Muscle layer of colon (tissue), 2 donors: ENCODE data around the gene ZCCHC24.

ENCODE experiments used
- H3K27ac ChIP-seq: one replicate; pipeline ENCODE4 v1.7.0; 2013; ENCODE audit warnings: low read depth, mild to moderate bottlenecking, low read length, moderate library complexity
- H3K27me3 ChIP-seq, 2 donors: one replicate each; pipeline ENCODE4 v1.7.0; 2013; ENCODE audit warnings: low read length in 2 of 2, mild to moderate bottlenecking in 2 of 2; ENCODE audit not compliant: insufficient read depth in 2 of 2, control insufficient read depth in 1 of 2
- H3K36me3 ChIP-seq: one replicate; pipeline ENCODE4 v1.7.0; 2013; ENCODE audit warnings: mild to moderate bottlenecking, low read length; ENCODE audit not compliant: insufficient read depth
- H3K4me1 ChIP-seq: one replicate; pipeline ENCODE4 v1.7.0; 2013; ENCODE audit warnings: mild to moderate bottlenecking, low read length; ENCODE audit not compliant: insufficient read depth
- H3K4me3 ChIP-seq, 2 donors: one replicate each; pipeline ENCODE4 v1.7.0; 2013; ENCODE audit warnings: low read length in 2 of 2, low read depth in 1 of 2, mild to moderate bottlenecking in 1 of 2, moderate library complexity in 1 of 2
- H3K9ac ChIP-seq: one replicate; pipeline ENCODE4 v1.7.0; 2013; ENCODE audit warnings: low read length
- H3K9me3 ChIP-seq: one replicate; pipeline ENCODE4 v1.7.0; 2013; ENCODE audit warnings: mild to moderate bottlenecking, low read length
- donor health status: abdominal sarcoma.
- donor health status: Adenocarcinoma of cecum.

ZCCHC24 gene

DNA sequence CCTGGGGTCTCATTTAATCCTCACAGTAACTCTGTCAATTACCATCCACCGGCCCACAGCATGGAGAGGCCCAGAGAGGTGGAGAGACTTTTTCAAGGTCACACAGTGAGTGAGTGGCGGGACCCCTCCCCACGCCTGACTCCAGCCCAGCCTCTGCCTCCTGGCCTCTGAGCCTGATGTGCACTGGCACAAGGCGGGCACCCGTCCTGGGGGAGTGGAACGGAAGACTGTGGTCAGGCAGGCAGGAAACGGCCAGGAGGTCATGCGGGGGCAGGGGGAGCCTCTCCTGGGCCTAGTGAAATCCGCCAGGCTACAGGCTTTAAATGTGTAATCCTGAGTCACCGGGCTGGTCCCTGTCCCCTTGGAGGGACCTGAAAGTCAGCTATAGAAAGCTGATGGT lies 32.2 kb downstream of the ZCCHC24 start:
- H3K36me3 ChIP-seq = peaks cover 22% of the 10 kb centered on the region
- peaks cover 28% of the 10 kb centered on the region for H3K4me1 ChIP-seq
- H3K27ac ChIP-seq = no peak overlapping the region
- H3K9ac ChIP-seq = peak overlapping the region; percentile 41
- H3K27me3 ChIP-seq = no peaks in the 10 kb centered on the region
- H3K9me3 ChIP-seq = no peaks in the 10 kb centered on the region
- H3K4me3 ChIP-seq = no peak overlapping the region

- peaks cover 21% of the 10 kb centered on the region for H3K36me3 ChIP-seq
- H3K27me3 ChIP-seq = no peaks in the 10 kb centered on the region
- H3K9me3 ChIP-seq = no peaks in the 10 kb centered on the region
- H3K4me1 ChIP-seq = peaks cover 21% of the 10 kb centered on the region
- H3K4me3 ChIP-seq = peak overlapping the region in 1 of 2 donors; percentile 5
- H3K27ac ChIP-seq = peak overlapping the region; percentile 44
- H3K9ac ChIP-seq = no peak overlapping the region
These were observed 32.9 kb downstream of the ZCCHC24 start for GRCh38 chr10:79412516-79412915.

GRCh38 chr10:79411546-79412495 lies 33.6 kb downstream of the ZCCHC24 start:
- H3K9me3 ChIP-seq = no peaks in the 10 kb centered on the region
- H3K4me3 ChIP-seq = peak overlapping the region in 1 of 2 donors; percentile 5
- H3K27ac ChIP-seq = peak overlapping the region; percentile 44
- peaks cover 20% of the 10 kb centered on the region for H3K36me3 ChIP-seq
- H3K27me3 ChIP-seq = no peaks in the 10 kb centered on the region
- no peak overlapping the region for H3K9ac ChIP-seq
- peaks cover 14% of the 10 kb centered on the region for H3K4me1 ChIP-seq

DNA sequence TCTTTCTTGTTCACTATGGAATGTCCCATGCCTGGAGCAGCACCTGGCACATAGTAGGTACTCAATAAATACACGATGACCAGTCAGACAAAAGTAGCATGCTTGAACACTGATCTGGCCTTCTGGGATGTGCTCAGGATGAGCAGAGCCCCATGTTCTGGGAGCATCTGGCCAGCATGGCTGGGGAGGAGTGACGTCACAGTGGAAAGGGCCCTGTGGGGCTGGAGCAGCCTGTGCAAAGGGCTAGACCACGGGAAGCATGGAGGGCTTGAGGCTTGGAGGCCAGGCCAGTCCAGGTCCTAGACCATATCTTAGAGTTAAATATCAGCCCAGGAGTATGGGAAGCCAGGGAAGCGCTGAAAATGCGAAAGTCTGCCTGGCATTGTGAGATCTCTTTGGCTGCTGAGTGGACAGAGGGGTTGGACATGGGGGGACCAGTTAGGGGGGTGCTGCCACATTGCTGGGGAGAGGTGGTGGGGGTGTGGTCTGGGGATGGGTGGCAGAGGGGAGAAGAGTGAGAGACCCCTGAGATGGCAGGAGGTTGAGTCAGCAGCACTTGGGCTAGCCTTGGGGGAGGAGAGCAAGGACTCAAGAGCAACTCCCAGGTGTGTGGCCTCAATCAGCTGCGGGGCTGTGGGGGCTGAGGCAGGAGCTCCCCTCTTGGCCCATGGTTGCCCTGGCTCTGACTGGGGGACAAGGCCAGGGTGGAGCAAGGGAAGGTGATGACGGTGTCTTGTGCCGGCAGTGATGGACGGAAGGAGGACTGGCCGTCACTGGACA lies 34.9 kb downstream of the ZCCHC24 start:
- H3K27ac ChIP-seq = no peak overlapping the region
- H3K36me3 ChIP-seq = peaks cover 7% of the 10 kb centered on the region
- H3K4me1 ChIP-seq = peaks cover 1% of the 10 kb centered on the region

GRCh38 chr10:79409726-79410085 lies 35.7 kb downstream of the ZCCHC24 start:
- H3K4me1 ChIP-seq = no peaks in the 10 kb centered on the region
- H3K9ac ChIP-seq = peak overlapping the region; percentile 31

More for the DNA sequence above, 34.9 kb downstream of the ZCCHC24 start:
- peak overlapping the region; percentile 31 for H3K9ac ChIP-seq
- no peaks in the 10 kb centered on the region for H3K27me3 ChIP-seq
- no peak overlapping the region for H3K4me3 ChIP-seq
- H3K9me3 ChIP-seq = no peaks in the 10 kb centered on the region

DNA sequence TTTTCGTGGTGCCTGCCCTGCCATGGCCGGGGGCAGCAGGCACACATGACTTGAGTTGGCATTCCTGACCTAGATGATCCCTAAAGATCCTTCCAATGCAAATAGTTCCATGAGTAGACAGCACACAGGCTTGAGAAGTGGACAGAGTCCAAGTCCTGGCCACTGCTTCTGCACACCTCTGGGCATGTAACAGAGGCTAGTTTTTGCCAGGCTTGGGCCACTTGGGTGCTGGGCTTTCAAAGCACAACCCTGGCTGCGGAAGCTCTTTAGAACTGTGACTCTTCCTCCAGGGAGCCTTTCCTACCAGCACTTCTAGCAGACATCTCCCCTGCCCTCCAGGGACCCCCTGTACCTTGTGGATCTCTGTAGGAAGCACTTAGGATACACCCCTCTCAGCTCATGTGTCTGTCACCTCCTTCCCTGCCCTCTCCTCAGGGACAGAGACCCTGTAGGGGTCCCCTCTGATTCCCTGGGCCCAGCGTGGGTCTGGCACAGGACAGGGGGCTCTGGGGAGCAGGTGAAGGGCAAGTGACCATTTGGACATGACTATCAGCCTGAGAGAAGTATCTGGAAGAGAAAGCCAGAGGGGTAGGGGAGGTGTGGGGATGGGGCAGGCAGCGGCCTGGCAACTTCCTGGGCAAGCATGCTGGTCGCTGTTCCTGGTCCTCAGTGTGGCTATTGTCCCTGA lies 36.2 kb downstream of the ZCCHC24 start:
- H3K27me3 ChIP-seq = no peaks in the 10 kb centered on the region
- no peak overlapping the region for H3K4me3 ChIP-seq
- H3K9ac ChIP-seq = peak overlapping the region; percentile 31
- H3K9me3 ChIP-seq = no peaks in the 10 kb centered on the region
- H3K36me3 ChIP-seq = no peaks in the 10 kb centered on the region
- no peaks in the 10 kb centered on the region for H3K4me1 ChIP-seq
- H3K27ac ChIP-seq = no peak overlapping the region

More at GRCh38 chr10:79409726-79410085, 35.7 kb downstream of the ZCCHC24 start:
- Histone ChIP-seq H3K27ac (no peak overlapping the region), H3K4me3 (no peak overlapping the region), H3K27me3 (no peaks in the 10 kb centered on the region), H3K36me3 (peaks cover under 1% of the 10 kb centered on the region), H3K9me3 (no peaks in the 10 kb centered on the region)

DNA sequence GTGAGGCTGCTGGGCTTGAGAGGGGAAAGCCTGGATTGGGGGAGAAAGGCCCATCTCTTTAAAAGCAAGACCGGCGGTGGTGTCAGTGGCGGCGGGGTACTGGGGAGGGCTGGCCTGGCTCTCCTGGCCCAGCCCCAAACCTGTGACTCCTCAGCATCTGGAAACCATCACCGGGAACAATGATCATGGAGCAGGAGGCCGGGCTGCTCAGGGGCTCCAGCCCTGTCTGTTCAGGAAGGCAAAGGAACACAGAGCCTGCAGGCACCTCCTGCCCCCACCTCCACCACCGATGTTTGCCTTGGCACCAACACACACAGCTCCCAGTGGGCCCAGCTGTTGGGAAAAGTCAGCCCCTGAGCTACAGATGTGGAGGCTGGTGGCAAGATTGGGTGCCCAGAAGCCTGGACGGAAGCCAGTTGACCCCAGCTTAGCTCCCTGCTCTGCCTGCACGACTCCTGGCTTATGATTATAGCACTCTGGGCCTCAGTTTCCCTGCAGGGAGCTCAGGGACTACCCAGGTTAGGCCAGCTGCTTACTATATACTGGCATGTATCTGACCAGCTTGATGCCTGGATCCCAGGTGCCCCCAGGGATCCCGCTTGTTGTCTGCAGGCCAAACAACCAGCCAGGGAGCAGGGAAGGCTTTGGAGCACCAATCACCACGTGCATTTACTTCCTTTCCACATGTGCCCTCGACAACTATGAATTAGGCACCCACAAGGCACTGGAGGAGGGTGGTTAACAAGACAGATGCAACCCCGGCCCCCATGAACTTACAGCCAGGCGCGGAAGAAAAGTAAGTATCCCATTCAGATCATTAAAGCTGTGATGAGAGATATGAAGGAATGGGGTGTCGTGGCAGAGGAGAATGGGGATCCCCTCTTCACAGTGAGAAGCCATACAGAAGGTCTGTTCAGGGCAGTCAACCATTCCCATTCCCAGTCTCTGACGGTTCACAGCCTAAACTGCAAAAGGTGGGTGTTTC lies 37.3 kb downstream of the ZCCHC24 start:
- Histone ChIP-seq H3K36me3 (no peaks in the 10 kb centered on the region), H3K4me3 (peak overlapping the region in 1 of 2 donors; percentile 29), H3K9me3 (no peaks in the 10 kb centered on the region), H3K27me3 (no peaks in the 10 kb centered on the region), H3K4me1 (no peaks in the 10 kb centered on the region), H3K27ac (no peak overlapping the region), H3K9ac (no peak overlapping the region)

GRCh38 chr10:79407423-79407796 lies 38.0 kb downstream of the ZCCHC24 start:
- no peaks in the 10 kb centered on the region for H3K27me3 ChIP-seq
- no peaks in the 10 kb centered on the region for H3K4me1 ChIP-seq
- H3K36me3 ChIP-seq = no peaks in the 10 kb centered on the region
- no peak overlapping the region for H3K9ac ChIP-seq
- peak overlapping the region in 1 of 2 donors; percentile 26 for H3K4me3 ChIP-seq
- no peaks in the 10 kb centered on the region for H3K9me3 ChIP-seq
- H3K27ac ChIP-seq = no peak overlapping the region

DNA sequence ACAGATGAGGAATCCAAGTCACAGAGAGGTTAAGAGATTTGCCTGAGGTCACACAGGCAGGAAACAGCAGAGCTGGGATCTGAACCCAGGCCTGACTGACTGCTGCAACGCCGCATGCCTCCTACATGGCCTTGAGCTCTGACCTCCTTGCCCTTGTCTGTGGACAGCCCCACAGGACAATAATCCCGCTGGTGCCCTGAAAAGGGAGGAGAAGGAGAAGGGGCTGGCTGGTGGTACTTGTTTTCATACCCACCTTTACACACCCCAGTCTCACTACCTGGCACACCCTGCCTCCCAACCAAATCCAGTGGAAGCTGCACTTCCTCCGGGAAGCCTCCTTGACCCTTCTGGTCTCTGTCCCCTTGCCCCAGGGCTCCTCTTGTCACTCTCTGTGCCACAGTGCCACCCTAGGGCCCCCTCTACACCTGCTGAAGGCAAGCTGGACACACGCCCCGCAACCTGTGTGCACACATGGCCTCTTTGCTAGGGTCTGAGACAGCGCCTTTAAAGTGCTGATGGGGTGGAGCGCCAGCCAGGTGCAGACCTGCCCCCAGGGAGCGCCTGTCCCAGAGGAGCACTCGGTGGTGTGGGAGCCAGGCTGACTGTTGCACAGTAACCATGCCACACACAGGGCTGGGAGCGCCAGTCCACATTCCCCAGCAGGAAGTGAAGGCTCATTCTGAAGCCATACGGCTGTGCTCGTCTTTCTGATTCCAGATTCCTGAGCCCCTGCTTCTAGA lies 38.6 kb downstream of the ZCCHC24 start:
- Histone ChIP-seq H3K9ac (no peak overlapping the region), H3K4me1 (no peaks in the 10 kb centered on the region), H3K27ac (no peak overlapping the region), H3K27me3 (no peaks in the 10 kb centered on the region), H3K4me3 (peak overlapping the region in 1 of 2 donors; percentile 26), H3K9me3 (no peaks in the 10 kb centered on the region), H3K36me3 (no peaks in the 10 kb centered on the region)

GRCh38 chr10:79405995-79406515 lies 39.4 kb downstream of the ZCCHC24 start:
- Histone ChIP-seq H3K36me3 (no peaks in the 10 kb centered on the region), H3K9me3 (no peaks in the 10 kb centered on the region), H3K9ac (no peak overlapping the region), H3K27ac (no peak overlapping the region), H3K27me3 (no peaks in the 10 kb centered on the region), H3K4me3 (peak overlapping the region in 1 of 2 donors; percentile 12), H3K4me1 (no peaks in the 10 kb centered on the region)
